WTC11 (cell line): ENCODE measurements around the gene TXNIP. TPM values are rescaled to one million over a fixed set of nuclear protein-coding genes. Genes with fewer than 3 reads are reported as not detected.

Source experiments
- ATAC-seq: fragments of 200-7000 bp; cut with Tn5 transposase; 2 replicates; pipeline ENCODE4 v1.10.0; 2021; ENCODE audit warnings: mild to moderate bottlenecking, moderate library complexity
- CTCF ChIA-PET: fragments of 300-600 bp; sonication (Branson Sonifier 250); formaldehyde crosslinking; loops from one replicate; lab custom pipeline; 2021; ENCODE audit warnings: antibody characterized with exemption; lab: Charles Lee
- POLR2A ChIA-PET: fragments of 350-600 bp; sonication (Branson Sonifier 250); formaldehyde crosslinking; loops from one replicate; lab custom pipeline; 2021; ENCODE audit warnings: antibody characterized with exemption; lab: Charles Lee
- DNase-seq: peaks from one replicate; pipeline ENCODE4 v3.0.0; 2021; ENCODE audit warnings: low spot score
- H3K27ac Mint-ChIP-seq: 2 replicates; pipeline ENCODE4 v1.8.0; 2021; ENCODE audit warnings: mixed read lengths
- H3K27me3 Mint-ChIP-seq: 2 replicates; pipeline ENCODE4 v1.8.0; 2021; ENCODE audit warnings: low read depth, mild to moderate bottlenecking, moderate library complexity, mixed read lengths
- H3K36me3 Mint-ChIP-seq: 2 replicates; pipeline ENCODE4 v1.8.0; 2021; ENCODE audit warnings: mixed read lengths
- H3K4me1 Mint-ChIP-seq: 2 replicates; pipeline ENCODE4 v1.8.0; 2022; ENCODE audit warnings: mixed read lengths
- H3K4me3 Mint-ChIP-seq: 2 replicates; pipeline ENCODE4 v1.8.0; 2021; ENCODE audit warnings: mild to moderate bottlenecking, moderate library complexity, mixed read lengths
- H3K9me3 Mint-ChIP-seq: 2 replicates; pipeline ENCODE4 v1.8.0; 2021; ENCODE audit warnings: mixed read lengths
- ATF1 ChIP-seq: sonication (generic); formaldehyde crosslinking; IDR thresholded peaks from 2 replicates; pipeline ENCODE4 v1.8.1; 2023; ENCODE audit warnings: mild to moderate bottlenecking, moderate library complexity, missing genetic modification reagents
- ATF6 ChIP-seq: sonication (generic); formaldehyde crosslinking; IDR thresholded peaks from 2 replicates; pipeline ENCODE4 v1.8.1; 2023; ENCODE audit warnings: mild to moderate bottlenecking, missing genetic modification reagents
- ESRRA ChIP-seq: sonication (generic); formaldehyde crosslinking; IDR thresholded peaks from 2 replicates; pipeline ENCODE4 v1.8.1; 2022; ENCODE audit warnings: mild to moderate bottlenecking, missing genetic modification reagents, borderline replicate concordance
- FOXJ3 ChIP-seq: sonication (generic); formaldehyde crosslinking; IDR thresholded peaks from 2 replicates; pipeline ENCODE4 v1.9.0; 2021; ENCODE audit warnings: missing genetic modification reagents, mild to moderate bottlenecking, borderline replicate concordance
- GABPB1 ChIP-seq: sonication (generic); formaldehyde crosslinking; IDR thresholded peaks from 2 replicates; pipeline ENCODE4 v1.8.1; 2023; ENCODE audit warnings: mild to moderate bottlenecking, missing genetic modification reagents
- GRHL2 ChIP-seq: fragments of 250-450 bp; sonication (Bioruptor Pico); IDR thresholded peaks from 2 replicates; pipeline ENCODE4 v1.8.0; 2022; ENCODE audit warnings: mild to moderate bottlenecking, moderate library complexity; ENCODE audit not compliant: insufficient replicate concordance, severe bottlenecking
- IRF2 ChIP-seq: sonication (generic); formaldehyde crosslinking; IDR thresholded peaks from 2 replicates; pipeline ENCODE4 v1.8.0; 2022; ENCODE audit warnings: low read depth, missing genetic modification reagents, borderline replicate concordance
- JUN ChIP-seq: sonication (generic); formaldehyde crosslinking; IDR thresholded peaks from 2 replicates; pipeline ENCODE4 v1.8.0; 2023; ENCODE audit warnings: mild to moderate bottlenecking, missing genetic modification reagents
- NFATC4 ChIP-seq: fragments of 250-450 bp; sonication (Bioruptor Pico); IDR thresholded peaks from 2 replicates; pipeline ENCODE4 v1.9.0; 2021; ENCODE audit warnings: mild to moderate bottlenecking
- NR1H2 ChIP-seq: sonication (generic); formaldehyde crosslinking; IDR thresholded peaks from 2 replicates; pipeline ENCODE4 v1.9.0; 2021; ENCODE audit warnings: mild to moderate bottlenecking, moderate library complexity, missing genetic modification reagents
- SMAD4 ChIP-seq: sonication (generic); formaldehyde crosslinking; IDR thresholded peaks from 2 replicates; pipeline ENCODE4 v1.8.0; 2022; ENCODE audit warnings: mild to moderate bottlenecking, missing genetic modification reagents
- ZNF121 ChIP-seq: sonication (generic); formaldehyde crosslinking; IDR thresholded peaks from 2 replicates; pipeline ENCODE4 v1.8.0; 2023; ENCODE audit warnings: missing genetic modification reagents
- ZNF138 ChIP-seq: sonication (generic); formaldehyde crosslinking; conservative IDR thresholded peaks from 2 replicates; pipeline ENCODE4 v1.8.1; 2022; ENCODE audit warnings: mild to moderate bottlenecking, moderate library complexity, missing genetic modification reagents
- ZNF219 ChIP-seq: sonication (generic); formaldehyde crosslinking; IDR thresholded peaks from 2 replicates; pipeline ENCODE4 v1.8.0; 2023; ENCODE audit warnings: missing genetic modification reagents, mild to moderate bottlenecking, borderline replicate concordance
- ZNF263 ChIP-seq: sonication (generic); formaldehyde crosslinking; IDR thresholded peaks from 2 replicates; pipeline ENCODE4 v1.8.1; 2022; ENCODE audit warnings: low read depth, mild to moderate bottlenecking, moderate library complexity, missing genetic modification reagents
- ZNF317 ChIP-seq: sonication (generic); formaldehyde crosslinking; IDR thresholded peaks from 2 replicates; pipeline ENCODE4 v1.8.1; 2023; ENCODE audit warnings: low read depth, mild to moderate bottlenecking, moderate library complexity, missing genetic modification reagents, borderline replicate concordance
- ZNF416 ChIP-seq: fragments of 250-450 bp; sonication (Bioruptor Pico); IDR thresholded peaks from 2 replicates; pipeline ENCODE4 v1.9.0; 2021; ENCODE audit warnings: mild to moderate bottlenecking, inconsistent platforms
- total RNA-seq: library from RNA; stranded (reverse); gene quantifications from 3 replicates; pipeline ENCODE4 v1.2.3, GENCODE V29; 2021
- TF ChIP-seq, protein P1 (sequence below): fragments of 250-450 bp; sonication (Bioruptor Pico); IDR thresholded peaks from 2 replicates; pipeline ENCODE4 v1.9.0; 2021; ENCODE audit warnings: mild to moderate bottlenecking
- TF ChIP-seq, protein P2 (sequence below): sonication (generic); formaldehyde crosslinking; IDR thresholded peaks from 2 replicates; pipeline ENCODE4 v1.8.0; 2023; ENCODE audit warnings: missing genetic modification reagents
- TF ChIP-seq, protein P3 (sequence below): sonication (generic); formaldehyde crosslinking; IDR thresholded peaks from 2 replicates; pipeline ENCODE4 v1.8.1; 2023; ENCODE audit warnings: mild to moderate bottlenecking, missing genetic modification reagents, moderate library complexity
- TF ChIP-seq, protein P4 (sequence below): fragments of 250-450 bp; sonication (Bioruptor Pico); IDR thresholded peaks from 2 replicates; pipeline ENCODE4 v1.9.0; 2021; ENCODE audit warnings: mild to moderate bottlenecking, borderline replicate concordance
- TF ChIP-seq, protein P5 (sequence below): fragments of 250-450 bp; sonication (Bioruptor Pico); IDR thresholded peaks from 2 replicates; pipeline ENCODE4 v1.8.0; 2021; ENCODE audit warnings: mild to moderate bottlenecking

The TXNIP gene
- total RNA-seq, 1 experiment from 2014 or later = 56.7 TPM

- TF ChIP-seq, protein P1, sequence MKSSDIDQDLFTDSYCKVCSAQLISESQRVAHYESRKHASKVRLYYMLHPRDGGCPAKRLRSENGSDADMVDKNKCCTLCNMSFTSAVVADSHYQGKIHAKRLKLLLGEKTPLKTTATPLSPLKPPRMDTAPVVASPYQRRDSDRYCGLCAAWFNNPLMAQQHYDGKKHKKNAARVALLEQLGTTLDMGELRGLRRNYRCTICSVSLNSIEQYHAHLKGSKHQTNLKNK = no peak
- no peak for TF ChIP-seq ATF6 (CRISPR knock-in tag)
- no peak for TF ChIP-seq ZNF121
- TF ChIP-seq ZNF138 (CRISPR knock-in tag) = no peak
- TF ChIP-seq ZNF416 (CRISPR knock-in tag) = no peak
- TF ChIP-seq, protein P2, sequence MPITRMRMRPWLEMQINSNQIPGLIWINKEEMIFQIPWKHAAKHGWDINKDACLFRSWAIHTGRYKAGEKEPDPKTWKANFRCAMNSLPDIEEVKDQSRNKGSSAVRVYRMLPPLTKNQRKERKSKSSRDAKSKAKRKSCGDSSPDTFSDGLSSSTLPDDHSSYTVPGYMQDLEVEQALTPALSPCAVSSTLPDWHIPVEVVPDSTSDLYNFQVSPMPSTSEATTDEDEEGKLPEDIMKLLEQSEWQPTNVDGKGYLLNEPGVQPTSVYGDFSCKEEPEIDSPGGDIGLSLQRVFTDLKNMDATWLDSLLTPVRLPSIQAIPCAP = no peak
- TF ChIP-seq GABPB1 (CRISPR knock-in tag) = no peak
- no peak for TF ChIP-seq JUN (CRISPR knock-in tag)
- no peak for TF ChIP-seq ZNF317 (CRISPR knock-in tag)
- no peak for TF ChIP-seq IRF2 (CRISPR knock-in tag)
- TF ChIP-seq GRHL2 (CRISPR knock-in tag) = no peak
- TF ChIP-seq ZNF263 = no peak
- H3K9me3 Mint-ChIP-seq = no peaks in the 10 kb centered on the region
- H3K4me3 Mint-ChIP-seq = no peak overlapping the region
- H3K27ac Mint-ChIP-seq = no peak overlapping the region
- ChIA-PET POLR2A (no interaction called here), CTCF (interaction anchor here (0.7 to 2.6 kb wide), 2 partner anchors 37 to 168 kb away, joined by 3 to 13 read pairs; partner anchors contain the start of gene NUDT17)
- H3K27me3 Mint-ChIP-seq = peaks cover 27% of the 10 kb centered on the region
- no peak for ATAC-seq
- H3K4me1 Mint-ChIP-seq = no peaks in the 10 kb centered on the region; the same call in 1 of the 2 replicates
- no peak for DNase-seq
- H3K36me3 Mint-ChIP-seq = no peaks in the 10 kb centered on the region
These were observed 17.2 kb upstream of the TXNIP start for GRCh38 chr1:146013559-146013922.

DNA sequence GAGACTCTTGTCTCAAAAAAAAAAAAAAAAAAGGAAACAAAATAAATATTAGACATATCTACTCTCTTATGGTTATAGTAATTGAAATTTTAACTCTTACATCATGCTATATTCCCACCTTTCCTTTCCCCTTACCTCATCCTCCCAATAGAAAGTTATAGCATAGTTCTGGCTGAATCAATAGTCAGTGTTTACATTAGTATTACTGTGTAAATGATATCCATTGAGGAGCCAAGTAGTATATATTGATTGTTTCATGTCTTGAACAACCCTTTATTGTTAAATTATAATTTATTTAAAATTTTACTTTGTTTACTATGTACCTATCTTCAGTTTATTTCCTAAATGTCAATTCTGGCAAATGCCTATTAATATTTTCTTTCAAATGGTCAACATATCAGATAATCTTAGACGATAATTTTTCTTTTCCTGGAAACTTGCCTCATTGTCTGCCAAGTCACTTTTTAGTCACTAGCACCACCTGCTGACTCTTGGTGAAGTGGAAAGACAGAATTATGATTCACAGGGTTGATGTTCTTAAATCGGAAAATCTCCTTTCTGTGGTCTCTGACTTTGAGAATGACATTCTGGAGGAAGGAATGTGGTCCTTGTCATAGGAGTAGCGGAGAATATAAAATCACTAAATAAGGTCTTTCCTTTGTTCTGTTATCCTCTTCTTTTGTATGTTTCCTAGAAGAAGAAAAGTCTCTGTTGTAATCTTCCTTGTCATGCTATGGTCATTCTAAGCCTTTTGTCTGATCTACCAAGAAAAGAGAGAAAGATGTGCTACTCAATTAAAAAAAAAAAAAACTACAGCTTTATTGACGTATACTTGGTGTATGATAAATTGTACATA is 16.6 kb upstream of the TXNIP start:
- Mint-ChIP-seq H3K4me1 (no peaks in the 10 kb centered on the region), H3K9me3 (no peaks in the 10 kb centered on the region), H3K27ac (no peak overlapping the region), H3K4me3 (no peak overlapping the region), H3K36me3 (no peaks in the 10 kb centered on the region), H3K27me3 (peaks cover 21% of the 10 kb centered on the region)
- CTCF ChIA-PET = interaction anchor here (0.6 to 3.0 kb wide), 11 partner anchors 9 to 168 kb away, joined by 3 to 29 read pairs (median 4); partner anchors contain the start of genes LIX1L, NUDT17 and PIAS3
- ATAC-seq (no peak), DNase-seq (no peak)
- POLR2A ChIA-PET = no interaction called here
- TF ChIP-seq ESRRA (CRISPR knock-in tag) (no peak), ZNF121 (no peak), NR1H2 (no peak), ZNF416 (CRISPR knock-in tag) (no peak), IRF2 (CRISPR knock-in tag) (no peak), NFATC4 (CRISPR knock-in tag) (no peak), SMAD4 (no peak), FOXJ3 (CRISPR knock-in tag) (no peak), ATF1 (CRISPR knock-in tag) (no peak), ZNF219 (CRISPR knock-in tag) (no peak)
- TF ChIP-seq, protein P3, sequence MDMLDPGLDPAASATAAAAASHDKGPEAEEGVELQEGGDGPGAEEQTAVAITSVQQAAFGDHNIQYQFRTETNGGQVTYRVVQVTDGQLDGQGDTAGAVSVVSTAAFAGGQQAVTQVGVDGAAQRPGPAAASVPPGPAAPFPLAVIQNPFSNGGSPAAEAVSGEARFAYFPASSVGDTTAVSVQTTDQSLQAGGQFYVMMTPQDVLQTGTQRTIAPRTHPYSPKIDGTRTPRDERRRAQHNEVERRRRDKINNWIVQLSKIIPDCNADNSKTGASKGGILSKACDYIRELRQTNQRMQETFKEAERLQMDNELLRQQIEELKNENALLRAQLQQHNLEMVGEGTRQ = no peak
- TF ChIP-seq, protein P4, sequence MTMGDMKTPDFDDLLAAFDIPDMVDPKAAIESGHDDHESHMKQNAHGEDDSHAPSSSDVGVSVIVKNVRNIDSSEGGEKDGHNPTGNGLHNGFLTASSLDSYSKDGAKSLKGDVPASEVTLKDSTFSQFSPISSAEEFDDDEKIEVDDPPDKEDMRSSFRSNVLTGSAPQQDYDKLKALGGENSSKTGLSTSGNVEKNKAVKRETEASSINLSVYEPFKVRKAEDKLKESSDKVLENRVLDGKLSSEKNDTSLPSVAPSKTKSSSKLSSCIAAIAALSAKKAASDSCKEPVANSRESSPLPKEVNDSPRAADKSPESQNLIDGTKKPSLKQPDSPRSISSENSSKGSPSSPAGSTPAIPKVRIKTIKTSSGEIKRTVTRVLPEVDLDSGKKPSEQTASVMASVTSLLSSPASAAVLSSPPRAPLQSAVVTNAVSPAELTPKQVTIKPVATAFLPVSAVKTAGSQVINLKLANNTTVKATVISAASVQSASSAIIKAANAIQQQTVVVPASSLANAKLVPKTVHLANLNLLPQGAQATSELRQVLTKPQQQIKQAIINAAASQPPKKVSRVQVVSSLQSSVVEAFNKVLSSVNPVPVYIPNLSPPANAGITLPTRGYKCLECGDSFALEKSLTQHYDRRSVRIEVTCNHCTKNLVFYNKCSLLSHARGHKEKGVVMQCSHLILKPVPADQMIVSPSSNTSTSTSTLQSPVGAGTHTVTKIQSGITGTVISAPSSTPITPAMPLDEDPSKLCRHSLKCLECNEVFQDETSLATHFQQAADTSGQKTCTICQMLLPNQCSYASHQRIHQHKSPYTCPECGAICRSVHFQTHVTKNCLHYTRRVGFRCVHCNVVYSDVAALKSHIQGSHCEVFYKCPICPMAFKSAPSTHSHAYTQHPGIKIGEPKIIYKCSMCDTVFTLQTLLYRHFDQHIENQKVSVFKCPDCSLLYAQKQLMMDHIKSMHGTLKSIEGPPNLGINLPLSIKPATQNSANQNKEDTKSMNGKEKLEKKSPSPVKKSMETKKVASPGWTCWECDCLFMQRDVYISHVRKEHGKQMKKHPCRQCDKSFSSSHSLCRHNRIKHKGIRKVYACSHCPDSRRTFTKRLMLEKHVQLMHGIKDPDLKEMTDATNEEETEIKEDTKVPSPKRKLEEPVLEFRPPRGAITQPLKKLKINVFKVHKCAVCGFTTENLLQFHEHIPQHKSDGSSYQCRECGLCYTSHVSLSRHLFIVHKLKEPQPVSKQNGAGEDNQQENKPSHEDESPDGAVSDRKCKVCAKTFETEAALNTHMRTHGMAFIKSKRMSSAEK (CRISPR knock-in tag) = no peak
- TF ChIP-seq, protein P5, sequence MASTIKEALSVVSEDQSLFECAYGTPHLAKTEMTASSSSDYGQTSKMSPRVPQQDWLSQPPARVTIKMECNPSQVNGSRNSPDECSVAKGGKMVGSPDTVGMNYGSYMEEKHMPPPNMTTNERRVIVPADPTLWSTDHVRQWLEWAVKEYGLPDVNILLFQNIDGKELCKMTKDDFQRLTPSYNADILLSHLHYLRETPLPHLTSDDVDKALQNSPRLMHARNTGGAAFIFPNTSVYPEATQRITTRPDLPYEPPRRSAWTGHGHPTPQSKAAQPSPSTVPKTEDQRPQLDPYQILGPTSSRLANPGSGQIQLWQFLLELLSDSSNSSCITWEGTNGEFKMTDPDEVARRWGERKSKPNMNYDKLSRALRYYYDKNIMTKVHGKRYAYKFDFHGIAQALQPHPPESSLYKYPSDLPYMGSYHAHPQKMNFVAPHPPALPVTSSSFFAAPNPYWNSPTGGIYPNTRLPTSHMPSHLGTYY = no peak
